HCT116 (cell line): ENCODE measurements around the gene TTC27. TPM values are rescaled to one million over a fixed set of nuclear protein-coding genes. Genes with fewer than 3 reads are reported as not detected.

Experiments
- ATAC-seq: fragments of 200-7000 bp; cut with Tn5 transposase; 2 replicates; pipeline ENCODE4 v1.9.1; 2020; ENCODE audit warnings: mild to moderate bottlenecking, moderate library complexity
- BruUV-seq: library from RNA; stranded (reverse); fragments of 400-500 nt; replicated peaks from 2 replicates; lab custom pipeline; 2021; lab: Mats Ljungman, UMichigan
- CTCF ChIA-PET: fragments of 300-600 bp; sonication (Branson Sonifier 250); formaldehyde crosslinking; loops from one replicate; lab custom pipeline; 2021; ENCODE audit warnings: antibody characterized with exemption; lab: Charles Lee
- POLR2A ChIA-PET: fragments of 300-600, 350-600 bp; sonication (Branson Sonifier 250); formaldehyde crosslinking; loops from one replicate; lab custom pipeline; 2021; ENCODE audit warnings: antibody characterized with exemption; lab: Charles Lee
- RAD21 ChIA-PET, 2 experiments: fragments of 300-600 bp; sonication (Branson Sonifier 250); formaldehyde crosslinking; loops; one replicate each; lab custom pipeline; 2023; ENCODE audit warnings: low total read pairs in 2 of 2; ENCODE audit not compliant: uncharacterized antibody in 2 of 2, unreplicated experiment in 2 of 2, low non-redundant PET in 1 of 2; lab: Charles Lee
- DNase-seq: peaks from one replicate; pipeline ENCODE4 v3.0.0-alpha.2; 2010; ENCODE audit warnings: low read depth, low spot score
- H2AFZ ChIP-seq: fragments of 200-600 bp; shearing (Covaris generic), sonication (generic); 2 replicates; pipeline ENCODE4 v1.6.1; 2017; ENCODE audit warnings: low read depth, mixed run types, mixed read lengths, antibody characterized with exemption, low read length; ENCODE audit not compliant: poor library complexity, severe bottlenecking
- H3K27ac ChIP-seq: 2 replicates; pipeline ENCODE4 v1.5.1; 2012; ENCODE audit warnings: low read depth, low read length
- H3K27me3 ChIP-seq: fragments of 200-600 bp; sonication (generic); 2 replicates; pipeline ENCODE4 v1.6.1; 2016; ENCODE audit warnings: mixed run types, low read length, mixed read lengths; ENCODE audit not compliant: insufficient read depth
- H3K36me3 ChIP-seq, 2 experiments: fragments of 200-500 bp in 1 of 2; fragments of 200-600 bp in 1 of 2; sonication (Bioruptor generic) in 1 of 2; sonication (generic) in 1 of 2; 2 replicates each; pipeline versions ENCODE4 v1.5.1 to v1.6.1; 2014 to 2016; ENCODE audit warnings: low read length in 2 of 2, inconsistent platforms in 1 of 2, mixed read lengths in 1 of 2, mixed run types in 1 of 2; ENCODE audit not compliant: insufficient read depth in 2 of 2, control insufficient read depth in 1 of 2
- H3K4me1 ChIP-seq, 2 experiments: fragments of 200-600 bp in 1 of 2; sonication (generic) in 1 of 2; 2 replicates each; pipeline versions ENCODE4 v1.5.1 to v1.6.1; 2012 to 2017; ENCODE audit warnings: low read length in 2 of 2, inconsistent platforms in 1 of 2, mild to moderate bottlenecking in 1 of 2, mixed read lengths in 1 of 2, mixed run types in 1 of 2, moderate library complexity in 1 of 2; ENCODE audit not compliant: insufficient read depth in 2 of 2, control insufficient read depth in 1 of 2
- H3K4me2 ChIP-seq: fragments of 200-600 bp; sonication (generic); 2 replicates; pipeline ENCODE4 v1.6.1; 2017; ENCODE audit warnings: mixed run types, low read length, mixed read lengths
- H3K4me3 ChIP-seq, 2 experiments: fragments of 200-600 bp in 1 of 2; sonication (generic) in 1 of 2; replicated peaks in 1 of 2; 2 replicates each; pipeline ENCODE4 v1.5.1; 2011 to 2016; ENCODE audit warnings: low read length in 2 of 2, control low read depth in 1 of 2, low read depth in 1 of 2, mild to moderate bottlenecking in 1 of 2, mixed read lengths in 1 of 2, mixed run types in 1 of 2
- H3K79me2 ChIP-seq: fragments of 200-600 bp; sonication (generic); 2 replicates; pipeline ENCODE4 v1.6.1; 2017; ENCODE audit warnings: mild to moderate bottlenecking, mixed run types, low read length, moderate library complexity, mixed read lengths; ENCODE audit not compliant: insufficient read depth
- H3K9ac ChIP-seq: fragments of 200-600 bp; sonication (generic); 2 replicates; pipeline ENCODE4 v1.6.1; 2016; ENCODE audit warnings: low read length, mixed read lengths
- H3K9me2 ChIP-seq: fragments of 200-600 bp; sonication (generic), shearing (Covaris generic); 2 replicates; pipeline ENCODE4 v1.6.1; 2017; ENCODE audit warnings: mixed run types, mild to moderate bottlenecking, moderate library complexity; ENCODE audit not compliant: insufficient read depth
- H3K9me3 ChIP-seq, 2 experiments: fragments of 200-500 bp in 1 of 2; fragments of 200-600 bp in 1 of 2; sonication (Bioruptor generic) in 1 of 2; sonication (generic) in 1 of 2; 2 replicates each; pipeline ENCODE4 v1.6.1; 2014 to 2017; ENCODE audit warnings: low read length in 2 of 2, mixed read lengths in 2 of 2, inconsistent platforms in 1 of 2, low read depth in 1 of 2, mild to moderate bottlenecking in 1 of 2, mixed run types in 1 of 2, moderate library complexity in 1 of 2; ENCODE audit not compliant: control insufficient read depth in 1 of 2, insufficient read depth in 1 of 2
- H4K20me1 ChIP-seq: fragments of 200-600 bp; sonication (generic), shearing (Covaris generic); 2 replicates; pipeline ENCODE4 v1.6.1; 2017; ENCODE audit warnings: mixed run types, mild to moderate bottlenecking, moderate library complexity; ENCODE audit not compliant: insufficient read depth
- ATF3 ChIP-seq: IDR thresholded peaks from 2 replicates; pipeline ENCODE4 v1.6.1; 2012
- CBX3 ChIP-seq: IDR thresholded peaks from 2 replicates; pipeline ENCODE4 v1.6.1; 2012; ENCODE audit warnings: low read depth
- CEBPB ChIP-seq: IDR thresholded peaks from 2 replicates; pipeline ENCODE4 v1.6.1; 2012; ENCODE audit warnings: low read depth
- EGR1 ChIP-seq: IDR thresholded peaks from 2 replicates; pipeline ENCODE4 v1.6.1; 2012; ENCODE audit warnings: low read depth
- ELF1 ChIP-seq: IDR thresholded peaks from 2 replicates; pipeline ENCODE4 v1.6.1; 2012; ENCODE audit warnings: low read depth, borderline replicate concordance
- EZH2 ChIP-seq: fragments of 200-600 bp; sonication (generic); IDR thresholded peaks from 2 replicates; pipeline ENCODE4 v1.6.1; 2017; ENCODE audit warnings: antibody characterized with exemption, mixed run types
- EZH2phosphoT487 ChIP-seq: fragments of 200-600 bp; IDR thresholded peaks from 2 replicates; pipeline ENCODE4 v1.6.1; 2018; ENCODE audit warnings: antibody characterized with exemption, borderline replicate concordance
- JUND ChIP-seq: IDR thresholded peaks from 2 replicates; pipeline ENCODE4 v1.6.1; 2012
- MAX ChIP-seq: IDR thresholded peaks from 2 replicates; pipeline ENCODE4 v1.6.1; 2012
- RAD21 ChIP-seq: IDR thresholded peaks from 2 replicates; pipeline ENCODE4 v1.6.1; 2012; ENCODE audit warnings: low read depth, mild to moderate bottlenecking
- REST ChIP-seq: IDR thresholded peaks from 2 replicates; pipeline ENCODE4 v1.6.1; 2012; ENCODE audit warnings: low read depth
- SIN3A ChIP-seq: IDR thresholded peaks from 2 replicates; pipeline ENCODE4 v1.6.1; 2012; ENCODE audit warnings: low read depth
- SRF ChIP-seq: IDR thresholded peaks from 2 replicates; pipeline ENCODE4 v1.6.1; 2012; ENCODE audit warnings: low read depth
- YY1 ChIP-seq: IDR thresholded peaks from 2 replicates; pipeline ENCODE4 v1.6.1; 2011; ENCODE audit warnings: low read length, low read depth, moderate library complexity, mild to moderate bottlenecking; ENCODE audit not compliant: insufficient replicate concordance; ENCODE audit errors: extremely low read depth
- ZFX ChIP-seq: fragments of 450-650 bp; IDR thresholded peaks from 2 replicates; pipeline ENCODE4 v1.6.1; 2017
- ZNF274 ChIP-seq: fragments of 200-500 bp; sonication (Bioruptor generic); IDR thresholded peaks from 2 replicates; pipeline ENCODE4 v1.6.1; 2014; ENCODE audit warnings: mild to moderate bottlenecking, low read depth, low read length, inconsistent platforms
- intact Hi-C: fragments of 100-400 bp; cut with micrococcal nuclease; formaldehyde crosslinking; loops from 2 replicates; pipeline ENCODE4 v1.10.0; 2022
- total RNA-seq: library from RNA; stranded (reverse); gene quantifications from one replicate; pipeline ENCODE4 v1.2.1, GENCODE V29; 2021; ENCODE audit not compliant: unreplicated experiment

Gene TTC27
- total RNA-seq, 1 experiment from 2014 or later = 24.4 TPM

GRCh38 chr2:32835148-32835547 lies 207.3 kb downstream of the TTC27 start:
- H4K20me1 ChIP-seq = no peaks in the 10 kb centered on the region
- H3K27me3 ChIP-seq = no peaks in the 10 kb centered on the region; the same call in 1 of the 2 replicates
- H3K79me2 ChIP-seq = no peaks in the 10 kb centered on the region
- no peak overlapping the region for H3K9ac ChIP-seq
- DNase-seq (no peak), ATAC-seq (no peak)
- RAD21 ChIA-PET = no interaction called here
- BruUV-seq = no TSS peak
- no peak for TF ChIP-seq CEBPB
- TF ChIP-seq ELF1 = no peak
- no peak for TF ChIP-seq RAD21
- no peak for TF ChIP-seq EZH2
- TF ChIP-seq SRF = no peak
- no peak for TF ChIP-seq ZFX
- no peak for TF ChIP-seq ATF3
- no peak for TF ChIP-seq CBX3
- no peak for TF ChIP-seq REST
- TF ChIP-seq JUND = no peak
- no peak for TF ChIP-seq MAX
- no peak for TF ChIP-seq EZH2phosphoT487
- no peak for TF ChIP-seq YY1
- no peak for TF ChIP-seq ZNF274
- TF ChIP-seq SIN3A = no peak
- TF ChIP-seq EGR1 = no peak
- H3K4me2 ChIP-seq = no peak overlapping the region
- no peaks in the 10 kb centered on the region for H3K36me3 ChIP-seq
- H3K27ac ChIP-seq = no peak overlapping the region
- H2AFZ ChIP-seq = no peak overlapping the region
- no peaks in the 10 kb centered on the region for H3K9me3 ChIP-seq
- intact Hi-C loops = no loop called here
- H3K9me2 ChIP-seq = no peaks in the 10 kb centered on the region
- CTCF ChIA-PET = no interaction called here
- POLR2A ChIA-PET = no interaction called here
- no peaks in the 10 kb centered on the region for H3K4me1 ChIP-seq
- H3K4me3 ChIP-seq = no peak overlapping the region
